NCI-H774 (cell line): ENCODE measurements around the gene MMADHC.

Experiments
- DNase-seq: peaks from one replicate; lab custom pipeline; 2025; lab: John Stamatoyannopoulos, UW

The MMADHC gene

DNA sequence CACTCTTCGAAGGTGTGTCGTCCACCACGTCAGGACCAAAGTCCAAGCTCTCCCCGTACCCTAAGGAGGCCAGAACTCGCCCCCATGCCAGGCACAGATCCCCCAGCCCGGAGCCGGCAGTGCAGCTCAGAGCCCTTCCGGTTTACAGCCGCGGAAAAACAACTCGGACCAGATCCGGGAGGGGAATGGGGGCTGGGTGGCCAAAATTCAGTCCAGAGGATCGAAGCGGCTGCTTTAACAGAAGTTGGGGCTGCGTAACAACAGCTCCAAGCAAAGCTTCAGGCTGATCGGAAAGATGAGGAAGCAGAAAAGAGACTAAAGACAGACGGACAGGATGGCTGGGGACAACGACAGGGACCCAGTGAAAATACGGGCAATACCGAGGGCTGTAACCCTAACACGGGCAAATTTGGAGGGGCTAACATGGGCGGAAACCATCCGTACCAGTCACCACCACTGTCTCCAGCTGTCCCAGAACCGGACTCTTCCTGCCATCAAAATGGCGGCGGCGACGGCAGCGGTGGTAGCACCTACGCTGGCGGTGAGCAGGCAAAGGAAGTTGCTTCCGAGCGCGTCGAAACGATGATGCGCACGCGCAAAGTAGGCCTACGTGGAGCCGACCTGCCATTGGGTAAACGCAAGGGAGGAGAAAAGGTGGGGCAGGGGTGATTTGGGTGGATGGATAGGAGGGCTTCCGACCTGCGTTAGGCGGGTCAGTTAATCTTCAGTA lies at the start of gene MMADHC:
MMADHC (minus strand) TSS at position 556 of the 730 bp plus-strand sequence. CDS start 678 bp downstream, outside the sequence.
- DNase-seq, result peak; percentile 97

DNA sequence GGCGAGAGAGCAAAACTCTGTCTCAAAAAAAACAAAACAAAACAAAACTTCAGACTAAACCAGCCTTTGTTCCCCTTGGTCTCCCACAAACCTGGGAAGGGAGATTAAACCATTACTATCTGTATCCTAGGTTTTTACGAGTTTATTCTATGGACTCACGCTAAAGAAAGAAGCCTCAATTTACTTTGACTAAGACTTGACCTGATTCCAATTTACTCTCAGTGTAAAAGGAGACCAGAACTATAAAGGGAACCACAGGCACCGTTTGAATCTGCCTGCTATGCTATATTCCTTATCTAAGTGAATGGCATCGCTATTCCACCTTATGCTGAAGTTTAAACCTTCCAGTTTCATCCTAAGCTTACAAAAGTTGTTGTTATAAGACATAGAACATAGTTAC lies 46.5 kb upstream of the MMADHC start:
- no peak for DNase-seq

DNA sequence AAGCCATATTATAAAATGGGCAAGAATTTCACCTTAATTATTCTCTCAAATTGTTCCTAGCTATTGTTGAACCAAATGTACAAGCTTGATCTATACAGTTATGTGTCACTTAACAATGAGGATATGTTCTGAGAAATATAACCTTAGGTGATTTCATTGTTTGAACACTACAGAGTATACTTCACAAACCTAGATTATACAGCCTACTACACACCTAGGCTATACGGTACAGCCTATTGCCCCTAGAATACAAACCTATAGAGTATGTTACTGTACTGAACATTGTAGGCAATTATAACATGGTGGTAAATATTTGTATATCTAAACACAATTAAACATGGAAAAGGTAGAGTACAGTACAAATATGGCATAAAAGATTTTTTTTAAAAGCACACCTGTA lies 42.9 kb upstream of the MMADHC start:
- no peak for DNase-seq

DNA sequence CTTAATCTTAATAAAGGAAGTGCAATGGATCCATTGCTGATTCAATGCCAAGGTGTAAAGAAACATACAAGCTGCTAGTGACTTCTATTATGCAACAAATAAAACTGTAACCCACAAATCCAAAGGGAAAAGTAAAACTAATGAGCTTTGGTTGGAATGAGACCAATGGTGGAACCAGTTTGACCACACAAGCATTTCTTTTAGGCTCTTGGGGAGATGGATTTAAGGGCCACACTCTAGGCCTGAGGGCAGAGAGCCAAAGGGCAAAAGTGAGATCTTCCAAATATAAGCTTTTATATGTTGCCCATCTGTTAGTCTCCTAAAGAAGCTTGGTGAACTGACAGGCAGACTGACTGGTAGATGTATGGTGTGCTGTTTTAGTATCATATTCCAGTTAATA lies 41.5 kb upstream of the MMADHC start:
- no peak for DNase-seq

DNA sequence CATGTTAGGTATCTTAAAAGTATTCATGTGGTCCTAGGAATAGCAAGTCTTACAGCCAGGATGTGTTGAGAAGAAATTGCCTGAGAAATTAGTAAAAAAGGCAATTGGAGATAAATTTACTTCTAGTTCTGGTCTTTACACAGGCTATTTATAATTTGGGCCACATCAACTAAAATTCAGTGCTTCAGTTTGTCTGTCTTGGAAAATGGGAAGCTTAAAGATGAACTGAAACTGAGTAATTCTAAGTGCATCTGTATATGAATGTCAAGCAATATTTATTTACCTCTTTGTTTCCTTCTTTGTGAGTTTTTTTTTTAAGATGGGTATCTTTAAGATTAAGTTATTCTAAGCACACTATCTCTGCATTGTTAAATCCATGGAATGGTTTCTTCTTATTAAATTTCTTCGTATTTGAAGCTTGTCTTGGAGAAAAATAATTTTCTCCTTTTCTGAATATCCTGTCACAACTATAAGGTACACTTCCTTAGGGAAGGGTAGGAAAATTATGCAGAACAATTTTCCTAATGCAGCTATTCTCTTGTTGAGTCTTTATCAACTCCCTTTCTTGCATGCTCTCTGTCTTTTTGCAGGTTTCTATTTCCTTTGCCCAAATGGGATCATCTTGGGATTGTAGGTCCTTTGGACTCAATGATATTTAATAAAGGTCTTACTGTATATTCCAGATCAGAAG lies 39.7 kb upstream of the MMADHC start:
- DNase-seq, result no peak

DNA sequence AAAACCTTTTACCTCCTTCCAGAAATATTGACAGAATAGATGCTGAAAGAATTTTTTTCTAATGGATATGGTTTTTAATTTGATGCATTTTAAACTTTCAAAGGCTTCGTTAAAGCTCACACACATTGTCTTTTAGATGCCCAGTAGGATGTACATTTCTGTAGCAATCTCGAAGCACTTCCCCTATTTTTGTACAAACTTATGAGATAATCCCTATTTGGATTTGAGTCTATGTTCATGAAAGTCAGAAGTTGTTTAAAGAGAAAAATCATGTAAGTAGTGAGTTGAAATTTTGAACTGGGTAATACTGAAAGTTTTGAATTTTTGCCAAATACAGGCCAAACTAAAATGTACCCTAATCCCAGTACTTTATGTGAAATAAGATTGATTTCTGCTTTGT lies 38.1 kb upstream of the MMADHC start:
- no peak for DNase-seq

DNA sequence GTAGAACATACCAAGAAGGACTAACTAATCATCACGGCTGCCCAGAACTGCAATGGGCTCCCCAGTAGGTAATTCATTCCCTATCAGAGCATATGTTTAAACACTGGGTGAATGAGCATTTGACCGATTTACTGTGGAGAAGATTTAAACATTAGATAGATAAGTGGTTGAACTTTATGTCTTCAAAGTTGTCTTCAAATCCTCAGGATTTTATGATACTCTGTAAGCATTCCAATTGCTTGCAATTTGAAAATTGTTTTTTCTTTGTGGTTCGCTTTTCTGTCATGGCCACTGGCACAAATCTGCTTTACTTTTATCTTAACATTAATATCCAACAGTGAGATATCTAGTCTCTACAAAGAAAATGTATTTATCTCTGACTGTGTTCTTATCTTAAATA lies 37.7 kb upstream of the MMADHC start:
- DNase-seq, result no peak

DNA sequence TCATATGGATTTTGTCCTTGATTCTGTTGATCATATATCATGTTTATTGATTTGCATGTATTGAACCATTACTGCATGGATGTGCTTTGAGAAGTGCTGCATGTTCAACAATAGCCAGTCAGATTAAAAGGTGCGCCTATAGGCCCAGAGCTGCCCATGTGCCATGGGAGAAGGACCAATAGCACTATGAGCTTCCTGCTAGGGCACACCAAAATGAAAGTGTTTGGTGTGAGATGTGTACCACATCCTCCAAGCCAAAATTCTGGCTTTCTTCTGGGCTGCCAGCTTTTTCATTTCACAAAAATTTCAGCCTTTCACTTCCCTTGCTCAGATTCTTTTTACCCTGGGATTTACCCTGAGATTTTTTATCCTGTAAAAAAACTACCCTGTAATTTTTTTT lies 34.8 kb upstream of the MMADHC start:
- DNase-seq, result no peak

DNA sequence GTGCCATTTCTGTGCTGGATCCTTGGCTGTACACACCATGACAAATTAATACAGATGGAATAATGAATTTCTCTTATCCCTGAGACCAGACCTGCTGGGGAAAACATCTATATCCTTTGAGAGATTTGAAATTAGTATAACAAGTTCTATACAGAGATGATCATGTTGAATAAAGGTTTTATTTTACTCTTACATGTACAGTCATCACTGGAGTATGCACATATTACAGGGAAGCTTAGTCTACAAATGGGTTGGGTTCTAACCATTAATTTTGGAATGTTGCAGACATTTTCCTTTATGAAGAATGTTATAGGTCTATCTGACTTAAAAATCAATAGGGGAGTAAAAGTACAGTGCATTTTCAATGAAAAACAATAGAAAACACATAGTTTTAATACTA lies 29.9 kb upstream of the MMADHC start:
- no peak for DNase-seq

DNA sequence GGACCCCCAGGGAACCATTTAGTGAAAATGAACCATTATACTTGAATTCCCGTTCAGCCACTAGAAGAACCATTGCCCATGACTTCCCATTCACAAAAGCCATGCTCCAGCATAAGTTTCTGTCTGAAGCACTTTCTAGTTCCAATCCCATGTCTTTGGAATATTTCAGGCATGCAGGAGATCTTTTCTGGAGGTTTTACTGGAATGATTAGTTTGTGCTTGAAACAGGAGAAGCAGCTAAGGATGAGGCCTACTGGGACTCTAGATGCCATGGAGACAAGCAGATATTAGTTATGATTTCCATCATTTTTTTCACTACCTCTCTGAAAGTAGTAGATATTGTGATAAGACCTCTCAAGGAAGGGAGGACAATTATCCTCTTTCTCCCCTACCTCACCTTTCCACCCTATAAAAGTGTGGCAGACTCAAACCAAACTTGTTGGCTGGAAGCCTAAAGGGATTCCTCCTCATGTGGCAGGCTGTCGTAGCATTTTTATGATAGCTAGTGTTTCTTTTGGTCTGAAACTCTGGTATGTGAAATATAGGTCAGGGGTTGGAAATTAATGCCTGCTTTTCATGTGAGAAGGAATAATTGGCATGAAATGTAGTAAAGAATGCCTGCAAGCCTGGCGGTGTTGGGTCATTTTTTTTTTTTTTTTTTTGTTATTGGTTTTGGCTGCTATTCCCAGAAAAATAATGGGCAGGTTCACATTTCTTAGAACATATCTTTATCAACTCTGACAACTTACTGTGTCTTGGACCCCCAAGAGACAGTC lies 29.3 kb upstream of the MMADHC start:
- no peak for DNase-seq

DNA sequence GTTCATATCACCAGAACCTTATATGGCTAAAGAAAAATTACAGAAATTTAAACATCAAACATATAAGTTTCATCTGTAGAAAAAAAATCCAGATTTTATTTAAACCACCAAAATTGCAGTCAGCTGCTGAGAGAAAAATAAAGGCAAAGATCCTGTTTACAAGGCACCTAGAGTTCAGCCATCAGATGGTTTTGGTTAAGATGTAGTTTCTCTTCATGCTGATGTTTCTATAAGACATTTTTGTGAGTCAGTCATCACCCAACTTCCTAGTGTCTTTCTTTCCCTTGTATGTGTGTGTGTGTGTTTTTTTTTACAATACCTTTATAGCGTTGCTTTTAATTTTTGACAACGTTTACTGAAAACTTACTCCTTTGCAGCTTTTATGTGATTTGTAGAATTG lies 26.1 kb upstream of the MMADHC start:
- no peak for DNase-seq

DNA sequence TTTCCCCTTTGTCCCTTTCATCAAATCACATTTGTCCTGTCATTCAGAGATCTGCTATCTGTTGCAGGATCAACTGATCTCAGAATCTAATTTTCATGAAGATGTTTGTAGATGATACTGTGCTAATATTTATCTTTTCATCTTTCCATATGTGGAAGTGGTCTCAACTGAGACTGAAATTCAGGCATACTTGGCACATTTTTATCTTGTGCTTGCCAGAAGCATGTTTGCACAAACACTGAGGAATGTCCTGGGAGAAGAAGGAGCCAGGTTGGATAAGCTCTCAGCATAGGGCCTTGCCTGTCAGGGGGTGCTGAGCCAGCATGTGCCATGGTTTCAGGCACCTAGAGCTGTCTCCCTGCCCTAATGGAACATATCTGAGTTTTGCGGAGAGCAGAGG lies 24.5 kb upstream of the MMADHC start:
- DNase-seq, result no peak

DNA sequence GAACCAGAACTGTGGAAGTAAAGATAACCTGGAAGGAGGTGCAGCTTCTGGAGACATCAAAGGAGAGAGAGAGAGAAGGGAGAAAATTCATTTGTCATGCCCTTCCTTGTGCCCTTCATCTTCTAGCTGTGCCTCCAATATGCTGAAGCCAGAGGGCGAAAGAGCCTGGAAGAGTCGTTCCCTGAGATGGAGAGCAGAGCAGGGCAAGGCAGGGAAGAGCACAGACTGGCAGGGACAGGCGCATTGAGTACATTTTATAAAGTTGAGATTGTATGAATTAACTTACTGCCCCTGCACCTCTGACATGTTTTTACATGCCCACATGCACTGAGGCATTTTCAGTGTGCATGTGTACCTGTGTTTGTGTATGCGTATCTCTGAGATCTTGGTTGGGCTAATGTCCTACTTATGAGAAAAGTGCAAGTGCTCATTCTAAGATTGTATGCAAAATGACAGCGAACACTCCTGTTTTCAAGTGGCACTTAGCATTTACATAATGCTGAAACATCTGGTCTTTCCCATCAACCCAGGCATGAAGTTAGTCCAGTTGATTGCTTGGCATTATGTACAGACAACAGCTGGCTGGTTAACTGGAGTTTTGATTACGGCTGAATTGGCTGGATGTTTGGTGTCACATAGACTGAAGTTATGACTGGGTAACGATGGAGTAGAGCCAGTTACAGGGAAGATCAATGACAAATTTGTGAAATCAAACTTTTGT lies 23.7 kb upstream of the MMADHC start:
- no peak for DNase-seq

DNA sequence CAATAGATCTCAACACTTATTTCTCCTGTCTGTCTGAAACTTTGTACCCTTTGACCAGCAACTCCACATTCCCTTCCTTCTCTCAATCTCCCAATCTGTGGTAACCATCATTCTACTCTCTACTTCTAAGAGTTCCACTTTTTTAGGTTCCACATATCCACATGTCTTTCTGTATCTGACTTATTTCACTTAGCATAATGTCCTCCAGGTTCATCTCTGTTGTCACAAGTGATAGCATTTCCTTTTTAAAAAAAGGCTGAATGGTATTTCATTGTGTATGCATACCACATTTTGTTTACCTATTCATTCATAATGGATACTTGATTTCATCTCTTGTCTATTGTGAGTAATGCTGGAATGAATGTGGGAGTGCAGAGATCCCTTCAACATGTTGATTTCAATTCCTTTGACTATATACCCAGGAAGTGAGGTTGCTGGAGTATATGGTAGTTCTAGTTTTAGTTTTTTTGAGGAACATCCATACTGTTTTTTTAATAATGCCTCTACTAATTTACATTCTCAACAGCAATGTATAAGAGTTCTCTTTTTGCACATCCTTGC lies 18.8 kb upstream of the MMADHC start:
- DNase-seq, result no peak

DNA sequence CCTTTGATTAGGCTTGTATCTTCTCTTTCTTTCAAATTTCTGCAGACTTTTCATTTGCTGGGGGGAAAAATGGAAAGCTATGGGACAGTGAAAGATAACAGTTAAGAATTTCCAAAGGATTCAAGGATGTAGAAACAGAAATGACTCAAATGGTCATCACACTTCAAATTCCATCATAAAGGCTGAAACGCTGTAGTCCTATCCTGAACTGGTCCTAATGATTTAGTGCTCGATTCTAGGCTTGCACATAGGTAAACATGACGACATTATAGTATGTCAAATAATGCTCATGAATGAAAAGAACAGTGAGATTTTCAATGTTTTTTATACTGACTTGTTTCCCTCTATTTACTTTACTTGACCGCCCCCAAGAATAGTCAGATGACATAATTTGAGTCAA lies 15.7 kb upstream of the MMADHC start:
- DNase-seq, result no peak

DNA sequence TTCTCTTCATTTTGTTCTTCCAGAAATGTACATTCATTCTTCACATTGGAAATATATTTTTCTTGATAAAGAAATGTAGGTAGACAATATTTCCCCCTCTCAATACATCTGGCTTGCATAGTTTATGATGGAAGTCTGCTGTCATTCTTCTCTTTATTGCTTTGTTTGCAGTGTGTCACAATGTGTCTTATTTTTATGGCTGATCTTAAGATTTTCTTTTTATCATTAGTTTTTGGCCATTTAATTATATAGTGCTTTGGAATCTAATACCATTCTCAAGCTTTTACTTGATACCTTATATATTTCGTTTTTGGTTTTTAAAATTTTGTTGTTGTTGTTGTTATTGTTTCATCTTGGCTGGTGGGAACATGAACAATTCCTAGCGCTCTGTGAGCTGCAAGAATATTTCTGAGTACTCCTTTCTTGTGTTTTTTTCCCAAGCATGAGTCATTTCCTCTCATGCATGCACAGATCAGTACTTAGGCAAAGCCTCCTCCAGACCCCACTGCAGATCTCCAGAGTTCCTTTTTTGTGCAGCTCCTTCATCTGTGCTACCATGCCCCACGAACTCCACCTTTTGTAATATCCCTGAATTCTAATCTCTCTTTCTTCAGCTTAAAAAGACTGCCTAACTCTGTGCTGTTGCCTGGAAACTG lies 13.7 kb upstream of the MMADHC start:
- no peak for DNase-seq

DNA sequence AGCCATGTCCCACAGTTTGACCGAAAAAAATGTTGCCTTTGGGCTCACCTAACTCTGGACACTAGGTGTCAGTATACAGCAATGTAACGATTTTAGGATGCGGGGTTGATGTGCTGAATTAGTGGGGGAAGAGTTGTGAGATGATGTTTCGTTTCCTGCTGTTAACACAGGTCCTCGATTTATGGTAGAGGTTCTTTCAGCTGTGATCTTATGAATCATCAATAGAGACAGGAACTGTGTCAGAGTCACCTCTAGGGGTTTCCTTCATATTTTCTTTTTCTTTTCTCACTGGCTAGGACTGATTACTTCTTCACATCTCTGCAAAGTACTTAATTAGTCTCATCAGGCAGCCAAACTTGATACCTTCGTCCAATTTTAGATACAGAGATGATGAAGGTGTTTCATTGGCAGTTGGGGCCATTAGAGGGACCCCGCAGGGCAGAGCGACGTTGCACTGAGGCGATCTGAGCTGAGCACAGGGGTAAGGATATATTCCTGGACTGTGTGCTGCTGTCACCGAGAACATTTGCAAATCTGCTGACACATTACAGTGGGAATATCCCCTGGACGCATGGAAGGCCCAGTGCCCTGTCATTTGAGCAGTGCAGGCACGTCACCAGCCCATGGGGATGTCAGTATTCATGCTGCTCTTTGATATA lies 10.2 kb upstream of the MMADHC start:
- peak; percentile 57 for DNase-seq

DNA sequence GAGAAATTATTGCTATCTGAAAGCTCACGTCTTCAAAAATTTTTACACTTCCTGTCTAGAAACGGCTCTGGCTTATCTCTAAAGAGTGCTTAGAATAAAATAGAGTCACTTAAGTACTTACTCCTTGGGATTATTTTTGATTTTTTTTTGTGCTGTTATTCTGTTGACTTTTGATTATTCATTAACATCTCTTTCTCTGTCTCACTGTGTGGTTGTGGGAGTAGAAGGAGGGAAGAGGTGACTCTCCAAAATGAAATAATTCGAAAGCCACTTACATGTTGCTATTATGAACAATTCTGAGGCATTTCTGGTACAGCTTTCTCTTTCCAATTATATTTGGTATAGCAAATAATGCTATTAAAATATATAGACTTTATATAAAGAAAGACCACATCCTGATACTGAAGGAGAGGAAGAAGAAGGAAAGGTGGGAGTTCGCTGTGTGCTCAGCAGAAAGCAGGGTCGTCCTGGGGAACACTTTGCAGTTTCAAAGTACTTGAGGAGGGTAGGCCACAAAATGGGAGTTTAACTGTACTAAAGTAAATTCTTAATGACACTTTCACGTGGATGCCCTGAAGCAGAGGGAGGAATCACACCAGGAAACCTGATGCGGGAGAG lies 9.6 kb upstream of the MMADHC start:
- DNase-seq, result no peak

DNA sequence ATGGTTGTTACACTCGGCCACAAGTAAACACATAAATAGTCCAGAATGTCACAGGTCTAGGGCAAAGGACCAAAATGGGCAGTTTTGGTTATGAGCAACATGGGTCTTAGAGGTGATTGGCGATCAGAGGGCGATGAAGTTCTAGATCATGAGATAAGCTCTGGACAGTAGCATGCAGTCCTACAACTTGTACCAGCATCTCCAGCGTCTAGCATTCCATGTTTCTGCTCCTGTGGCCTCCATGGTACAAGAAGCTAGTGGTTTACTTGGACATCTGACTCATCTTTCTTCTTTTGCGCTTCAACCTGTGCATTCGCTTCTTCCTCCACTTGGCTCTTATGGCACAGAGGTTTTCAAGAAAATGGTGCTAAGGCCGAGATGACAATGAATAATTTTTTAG lies 8.9 kb upstream of the MMADHC start:
- DNase-seq, result no peak
